SH-SY5Y (cell line): ENCODE measurements around the gene GH2.

Experiments used
- GATA2 ChIP-seq: IDR thresholded peaks from 2 replicates; pipeline ENCODE4 v1.6.1; 2011; ENCODE audit warnings: mild to moderate bottlenecking, low read depth, low read length
- GATA3 ChIP-seq: IDR thresholded peaks from 2 replicates; pipeline ENCODE4 v1.6.1; 2011; ENCODE audit warnings: low read depth, mild to moderate bottlenecking, low read length, moderate library complexity

GH2 gene

GRCh38 chr17:63847525-63848249 is 34.1 kb downstream of the GH2 start:
- TF ChIP-seq GATA3 (no peak), GATA2 (no peak)

- TF ChIP-seq GATA3: no peak
- TF ChIP-seq GATA2: no peak
These were observed 36.2 kb downstream of the GH2 start for GRCh38 chr17:63845509-63845908.

- TF ChIP-seq GATA3 (no peak), GATA2 (no peak)
These were observed 37.6 kb downstream of the GH2 start for GRCh38 chr17:63843910-63844677.

GRCh38 chr17:63842540-63843386 is 39.0 kb downstream of the GH2 start, which contains the start of gene SMARCD2:
TSS of gene SMARCD2 (minus strand) at chr17:63842685. CDS start at chr17:63842674, 11 bp downstream.
- peak; percentile 34 for TF ChIP-seq GATA2
- no peak for TF ChIP-seq GATA3

- TF ChIP-seq GATA2 (no peak), GATA3 (no peak)
These were observed 39.6 kb downstream of the GH2 start for GRCh38 chr17:63842173-63842539.

- TF ChIP-seq GATA2: no peak
- TF ChIP-seq GATA3: no peak
These were observed 40.2 kb downstream of the GH2 start for GRCh38 chr17:63841350-63842172.

- TF ChIP-seq GATA2 (no peak), GATA3 (no peak)
These were observed 41.0 kb downstream of the GH2 start for GRCh38 chr17:63840591-63841349.

- TF ChIP-seq GATA3: no peak
- no peak for TF ChIP-seq GATA2
These were observed 43.0 kb downstream of the GH2 start for GRCh38 chr17:63838631-63839171.

- TF ChIP-seq GATA3: no peak
- no peak for TF ChIP-seq GATA2
These were observed 43.7 kb downstream of the GH2 start for GRCh38 chr17:63837962-63838600.

- no peak for TF ChIP-seq GATA2
- TF ChIP-seq GATA3: no peak
These were observed 44.3 kb downstream of the GH2 start for GRCh38 chr17:63837480-63837879.

- TF ChIP-seq GATA2: no peak
- TF ChIP-seq GATA3: no peak
These were observed 44.9 kb downstream of the GH2 start for GRCh38 chr17:63836811-63837210.

GRCh38 chr17:63835167-63835720 is 46.5 kb downstream of the GH2 start:
- TF ChIP-seq GATA3: no peak
